Measurements from ENCODE around the gene CIDEC.

- TF ChIP-seq, protein P1, sequence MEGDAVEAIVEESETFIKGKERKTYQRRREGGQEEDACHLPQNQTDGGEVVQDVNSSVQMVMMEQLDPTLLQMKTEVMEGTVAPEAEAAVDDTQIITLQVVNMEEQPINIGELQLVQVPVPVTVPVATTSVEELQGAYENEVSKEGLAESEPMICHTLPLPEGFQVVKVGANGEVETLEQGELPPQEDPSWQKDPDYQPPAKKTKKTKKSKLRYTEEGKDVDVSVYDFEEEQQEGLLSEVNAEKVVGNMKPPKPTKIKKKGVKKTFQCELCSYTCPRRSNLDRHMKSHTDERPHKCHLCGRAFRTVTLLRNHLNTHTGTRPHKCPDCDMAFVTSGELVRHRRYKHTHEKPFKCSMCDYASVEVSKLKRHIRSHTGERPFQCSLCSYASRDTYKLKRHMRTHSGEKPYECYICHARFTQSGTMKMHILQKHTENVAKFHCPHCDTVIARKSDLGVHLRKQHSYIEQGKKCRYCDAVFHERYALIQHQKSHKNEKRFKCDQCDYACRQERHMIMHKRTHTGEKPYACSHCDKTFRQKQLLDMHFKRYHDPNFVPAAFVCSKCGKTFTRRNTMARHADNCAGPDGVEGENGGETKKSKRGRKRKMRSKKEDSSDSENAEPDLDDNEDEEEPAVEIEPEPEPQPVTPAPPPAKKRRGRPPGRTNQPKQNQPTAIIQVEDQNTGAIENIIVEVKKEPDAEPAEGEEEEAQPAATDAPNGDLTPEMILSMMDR (conservative IDR thresholded peaks at IDR 0.05; ENCODE audit: low read length), result no peak
- TF ChIP-seq EZH2phosphoT487 (IDR thresholded peaks at IDR 0.05; ENCODE audit: borderline replicate concordance), result no peak
These were observed 31.8 kb upstream of the CIDEC start for GRCh38 chr3:9911863-9912262.

Data from Loucy (cell line).